ENCODE data around the gene MACROH2A1.

Gene MACROH2A1

GRCh38 chr5:135349451-135349850 lies 49.6 kb downstream of the MACROH2A1 start:
- Histone ChIP-seq H3K79me2 (ENCODE audit: control insufficient read depth, low read length) (peaks cover 11% of the 10 kb centered on the region; the same call in 1 of the 2 replicates), H4K20me1 (ENCODE audit: control insufficient read depth, insufficient read depth, low read depth, low read length) (peaks cover 15% of the 10 kb centered on the region; the same call in 1 of the 2 replicates), H3K27ac (ENCODE audit: low read depth, low read length) (no peak overlapping the region), H3K4me2 (ENCODE audit: low read length) (no peak overlapping the region), H3F3A (ENCODE audit: control insufficient read depth, insufficient read depth) (no peaks in the 10 kb centered on the region), H3K9me2 (replicated peaks; ENCODE audit: control insufficient read depth, low read length) (no peaks in the 10 kb centered on the region), H3K36me3 (ENCODE audit: control insufficient read depth, low read length) (peaks cover 95% of the 10 kb centered on the region), H3K4me3 (ENCODE audit: low read length) (no peak overlapping the region), H3K27me3 (ENCODE audit: control insufficient read depth, low read length) (no peaks in the 10 kb centered on the region), H3K4me1 (ENCODE audit: control insufficient read depth, low read length) (peaks cover 36% of the 10 kb centered on the region), H3K9me3 (ENCODE audit: control insufficient read depth, insufficient read depth, low read length) (no peaks in the 10 kb centered on the region)
- no peak for TF ChIP-seq EZH2phosphoT487 (IDR thresholded peaks at IDR 0.05; ENCODE audit: borderline replicate concordance, low read length)
- no peak for TF ChIP-seq CTCF (IDR thresholded peaks at IDR 0.05; ENCODE audit: low read depth, low read length, poor library complexity, severe bottlenecking)

- peaks cover 15% of the 10 kb centered on the region; the same call in 1 of the 2 replicates for H4K20me1 ChIP-seq (ENCODE audit: control insufficient read depth, insufficient read depth, low read depth, low read length)
- H3K9me3 ChIP-seq (ENCODE audit: control insufficient read depth, insufficient read depth, low read length), result no peaks in the 10 kb centered on the region
- no peak for TF ChIP-seq CTCF (IDR thresholded peaks at IDR 0.05; ENCODE audit: low read depth, low read length, poor library complexity, severe bottlenecking)
- no peak for TF ChIP-seq EZH2phosphoT487 (IDR thresholded peaks at IDR 0.05; ENCODE audit: borderline replicate concordance, low read length)
- no peaks in the 10 kb centered on the region for H3K27me3 ChIP-seq (ENCODE audit: control insufficient read depth, low read length)
- no peaks in the 10 kb centered on the region for H3F3A ChIP-seq (ENCODE audit: control insufficient read depth, insufficient read depth)
- peaks cover 11% of the 10 kb centered on the region; the same call in 1 of the 2 replicates for H3K79me2 ChIP-seq (ENCODE audit: control insufficient read depth, low read length)
- H3K9me2 ChIP-seq (replicated peaks; ENCODE audit: control insufficient read depth, low read length), result no peaks in the 10 kb centered on the region
- H3K4me2 ChIP-seq (ENCODE audit: low read length), result no peak overlapping the region
- peaks cover 36% of the 10 kb centered on the region for H3K4me1 ChIP-seq (ENCODE audit: control insufficient read depth, low read length)
- H3K4me3 ChIP-seq (ENCODE audit: low read length), result no peak overlapping the region
- no peak overlapping the region for H3K27ac ChIP-seq (ENCODE audit: low read depth, low read length)
- H3K36me3 ChIP-seq (ENCODE audit: control insufficient read depth, low read length), result peaks cover 96% of the 10 kb centered on the region
Measured at GRCh38 chr5:135348918-135349317, 50.1 kb downstream of the MACROH2A1 start.

GRCh38 chr5:135347392-135347791 lies 51.6 kb downstream of the MACROH2A1 start:
- Histone ChIP-seq H3F3A (ENCODE audit: control insufficient read depth, insufficient read depth) (no peaks in the 10 kb centered on the region), H3K79me2 (ENCODE audit: control insufficient read depth, low read length) (peaks cover 8% of the 10 kb centered on the region; the same call in 1 of the 2 replicates), H4K20me1 (ENCODE audit: control insufficient read depth, insufficient read depth, low read depth, low read length) (peaks cover 15% of the 10 kb centered on the region; the same call in 1 of the 2 replicates), H3K27me3 (ENCODE audit: control insufficient read depth, low read length) (no peaks in the 10 kb centered on the region), H3K36me3 (ENCODE audit: control insufficient read depth, low read length) (peaks cover 96% of the 10 kb centered on the region), H3K9me3 (ENCODE audit: control insufficient read depth, insufficient read depth, low read length) (no peaks in the 10 kb centered on the region), H3K4me2 (ENCODE audit: low read length) (peak overlapping the region; percentile 28), H3K4me1 (ENCODE audit: control insufficient read depth, low read length) (peaks cover 36% of the 10 kb centered on the region), H3K4me3 (ENCODE audit: low read length) (no peak overlapping the region), H3K27ac (ENCODE audit: low read depth, low read length) (peak overlapping the region; percentile 40; the same call in 1 of the 2 replicates), H3K9me2 (replicated peaks; ENCODE audit: control insufficient read depth, low read length) (no peaks in the 10 kb centered on the region)
- TF ChIP-seq CTCF (IDR thresholded peaks at IDR 0.05; ENCODE audit: low read depth, low read length, poor library complexity, severe bottlenecking) (no peak), EZH2phosphoT487 (IDR thresholded peaks at IDR 0.05; ENCODE audit: borderline replicate concordance, low read length) (no peak)
